MCF 10A (cell line): Measurements from ENCODE around the gene MAPK8IP2. TPM values are rescaled to one million over a fixed set of nuclear protein-coding genes. Genes with fewer than 3 reads are reported as not detected.
A peak's percentile ranks its signal among the peaks of the same experiment; 100 is the strongest.

Source experiments
- Bru-seq: library from RNA; stranded (reverse); fragments of 400-500 nt; gene quantifications from one replicate; lab custom pipeline; 2021; lab: Mats Ljungman, UMichigan
- BruChase-seq, 2 experiments: library from RNA; stranded (reverse); fragments of 400-500 nt; gene quantifications; one replicate each; lab custom pipeline; 2021; lab: Mats Ljungman, UMichigan
- BruUV-seq: library from RNA; stranded (reverse); fragments of 400-500 nt; replicated peaks from 2 replicates; lab custom pipeline; 2021; lab: Mats Ljungman, UMichigan
- CTCF ChIA-PET: fragments of 300-600 bp; sonication (Branson Sonifier 250); formaldehyde crosslinking; extraction: SDS; loops from one replicate; lab custom pipeline; 2021; ENCODE audit warnings: antibody characterized with exemption, inconsistent platforms; lab: Yijun Ruan, JAX
- POLR2A ChIA-PET: fragments of 300-600, 350-650 bp; sonication (Branson Sonifier 250); formaldehyde crosslinking; extraction: SDS; loops from one replicate; lab custom pipeline; 2020; ENCODE audit warnings: antibody characterized with exemption, inconsistent platforms; lab: Yijun Ruan, JAX
- DNase-seq: peaks from one replicate; pipeline ENCODE4 v3.0.0-alpha.2; 2018; ENCODE audit not compliant: unreplicated experiment
- H3K27ac Mint-ChIP-seq: one replicate; pipeline ENCODE4 v1.8.0; 2022; ENCODE audit warnings: mild to moderate bottlenecking, low read depth, mixed read lengths; ENCODE audit not compliant: unreplicated experiment
- H3K27me3 Mint-ChIP-seq: one replicate; pipeline ENCODE4 v1.8.0; 2022; ENCODE audit warnings: mixed read lengths; ENCODE audit not compliant: insufficient read depth, unreplicated experiment
- H3K36me3 Mint-ChIP-seq: one replicate; pipeline ENCODE4 v1.8.0; 2022; ENCODE audit warnings: mild to moderate bottlenecking, moderate library complexity, mixed read lengths; ENCODE audit not compliant: insufficient read depth, unreplicated experiment
- H3K4me1 Mint-ChIP-seq: one replicate; pipeline ENCODE4 v1.8.0; 2022; ENCODE audit warnings: mixed read lengths; ENCODE audit not compliant: insufficient read depth, unreplicated experiment
- H3K4me3 Mint-ChIP-seq: one replicate; pipeline ENCODE4 v1.8.0; 2022; ENCODE audit warnings: mild to moderate bottlenecking, moderate library complexity, mixed read lengths; ENCODE audit not compliant: unreplicated experiment
- H3K9me3 Mint-ChIP-seq: one replicate; pipeline ENCODE4 v1.8.0; 2022; ENCODE audit warnings: mixed read lengths; ENCODE audit not compliant: unreplicated experiment
- CTCF ChIP-seq: fragments of 200-600 bp; IDR thresholded peaks from one replicate; pipeline ENCODE4 v1.8.0; 2022; ENCODE audit warnings: antibody characterized with exemption, mild to moderate bottlenecking; ENCODE audit not compliant: unreplicated experiment
- intact Hi-C: fragments of 100-400 bp; cut with micrococcal nuclease; formaldehyde crosslinking; loops from 2 replicates; pipeline ENCODE4 v1.14.1; 2022
- long read RNA-seq: library from polyadenylated mRNA; stranded (forward); transcript quantifications from one replicate; pipeline ENCODE4 v2.0.0, GENCODE V29; 2022
- total RNA-seq: library from RNA; stranded (reverse); gene quantifications from 2 replicates; pipeline ENCODE4 v1.2.3, GENCODE V29; 2022

The MAPK8IP2 gene
- 1.2 and 2.5 TPM in 2 replicates for total RNA-seq
- Bru-seq, nascent RNA: percentile 28 among the genes with signal in this experiment
- percentile 46 among the genes with signal in this experiment for BruChase-seq, experiment 1, labeled RNA remaining after a 6-hour chase
- percentile 31 among the genes with signal in this experiment for BruChase-seq, experiment 2, labeled RNA remaining after a 2-hour chase
- long read RNA-seq, partial matches to known transcripts: 0 of 2 reads
- long read RNA-seq, other reads (novel, unspliced or antisense): 1 of 2 reads

GRCh38 chr22:50600538-50600937 lies at the start of gene MAPK8IP2:
MAPK8IP2 (plus strand) TSS chr22:50600793; CDS start chr22:50600819, 26 bp downstream.
- no TSS peak for BruUV-seq

GRCh38 chr22:50551160-50551752 lies 49.3 kb upstream of the MAPK8IP2 start:
- Mint-ChIP-seq H3K4me3 (no peak overlapping the region), H3K36me3 (no peaks in the 10 kb centered on the region), H3K27me3 (no peaks in the 10 kb centered on the region), H3K9me3 (no peaks in the 10 kb centered on the region), H3K4me1 (no peaks in the 10 kb centered on the region), H3K27ac (no peak overlapping the region)
- intact Hi-C loops: no loop called here
- CTCF ChIA-PET: interaction anchor here (0.6 to 2.4 kb wide), 3 partner anchors 12 to 95 kb away, joined by 3 to 14 read pairs (median 5); partner anchors contain the start of gene SYCE3
- POLR2A ChIA-PET: interaction anchor here (1.0 to 1.3 kb wide), 2 partner anchors 9 to 26 kb away, joined by 3 read pairs; partner anchors contain the start of gene SCO2
- no TSS peak for BruUV-seq
- DNase-seq: no peak
- TF ChIP-seq CTCF: no peak

More at GRCh38 chr22:50600538-50600937, at the start of gene MAPK8IP2:
- no peak for TF ChIP-seq CTCF
- Mint-ChIP-seq H3K4me1 (no peaks in the 10 kb centered on the region), H3K27ac (no peak within 1 kb of the TSS), H3K4me3 (peak within 1 kb of the TSS; percentile 58), H3K27me3 (peaks cover 13% of the 10 kb centered on the region), H3K9me3 (no peaks in the 10 kb centered on the region), H3K36me3 (peaks cover 6% of the 10 kb centered on the region)
- no peak for DNase-seq
- ChIA-PET POLR2A (interaction anchor here (0.5 kb wide), 1 partner anchor 17 kb away, joined by 4 read pairs; no protein-coding TSS in a partner anchor), CTCF (no interaction called here)
- intact Hi-C loops: no loop called here

- H3K36me3 Mint-ChIP-seq: no peaks in the 10 kb centered on the region
- H3K27ac Mint-ChIP-seq: no peak overlapping the region
- no peak overlapping the region for H3K4me3 Mint-ChIP-seq
- TF ChIP-seq CTCF: no peak
- intact Hi-C loops: no loop called here
- no peak for DNase-seq
- no peaks in the 10 kb centered on the region for H3K27me3 Mint-ChIP-seq
- POLR2A ChIA-PET: interaction anchor here (1.2 kb wide), 1 partner anchor 13 kb away, joined by 3 read pairs; no protein-coding TSS in a partner anchor
- CTCF ChIA-PET: interaction anchor here (0.8 kb wide), 1 partner anchor 10 kb away, joined by 3 read pairs; no protein-coding TSS in a partner anchor
- no TSS peak for BruUV-seq
- no peaks in the 10 kb centered on the region for H3K4me1 Mint-ChIP-seq
- no peaks in the 10 kb centered on the region for H3K9me3 Mint-ChIP-seq
Observed at GRCh38 chr22:50553310-50553709, 47.3 kb upstream of the MAPK8IP2 start.

- no peak for TF ChIP-seq CTCF
- no peak for DNase-seq
- Mint-ChIP-seq H3K36me3 (no peaks in the 10 kb centered on the region), H3K27ac (no peak overlapping the region), H3K4me1 (peaks cover 14% of the 10 kb centered on the region), H3K27me3 (no peaks in the 10 kb centered on the region), H3K4me3 (no peak overlapping the region), H3K9me3 (no peaks in the 10 kb centered on the region)
- no TSS peak for BruUV-seq
- POLR2A ChIA-PET: interaction anchor here (0.9 to 1.5 kb wide), 2 partner anchors 17 to 31 kb away, joined by 7 to 13 read pairs; partner anchors contain the start of gene SCO2
- CTCF ChIA-PET: interaction anchor here (1.0 kb wide), 2 partner anchors 9 to 67 kb away, joined by 3 to 4 read pairs; no protein-coding TSS in a partner anchor
- intact Hi-C loops: no loop called here
Observed at GRCh38 chr22:50556703-50557102, 43.9 kb upstream of the MAPK8IP2 start.
